IMR-90 (cell line): ENCODE measurements around the gene LMX1A. TPM values are rescaled to one million over a fixed set of nuclear protein-coding genes. Genes with fewer than 3 reads are reported as not detected.

Experiments used
- ATAC-seq: fragments of 200-7000 bp; cut with Tn5 transposase; 2 replicates; pipeline ENCODE4 v1.9.1; 2020; ENCODE audit warnings: low read depth, mild to moderate bottlenecking, moderate library complexity
- BruUV-seq: library from RNA; stranded (reverse); fragments of 400-500 nt; replicated peaks from 2 replicates; lab custom pipeline; 2021; lab: Mats Ljungman, UMichigan
- CTCF ChIA-PET: fragments of 300-600 bp; formaldehyde crosslinking; extraction: SDS; loops from one replicate; lab custom pipeline; 2021; ENCODE audit warnings: antibody characterized with exemption; lab: Yijun Ruan, JAX
- POLR2A ChIA-PET: fragments of 300-600 bp; sonication (Branson Sonifier 250); formaldehyde crosslinking; loops from one replicate; lab custom pipeline; 2022; ENCODE audit warnings: antibody characterized with exemption; ENCODE audit not compliant: unreplicated experiment; lab: Charles Lee
- DNase-seq: peaks from one replicate; pipeline ENCODE4 v3.0.0; 2013
- H2AFZ ChIP-seq: replicated peaks from 2 replicates; pipeline ENCODE3; 2013; ENCODE audit warnings: low read length, mild to moderate bottlenecking; ENCODE audit not compliant: poor library complexity
- H2AK5ac ChIP-seq: 2 replicates; pipeline ENCODE4 v1.6.1; 2013; ENCODE audit warnings: low read depth, low read length, inconsistent platforms
- H2AK9ac ChIP-seq: replicated peaks from 2 replicates; pipeline ENCODE3; 2013; ENCODE audit warnings: mild to moderate bottlenecking, low read depth, low read length, moderate library complexity; ENCODE audit not compliant: poor library complexity
- H2BK120ac ChIP-seq: 2 replicates; pipeline ENCODE4 v1.6.1; 2013; ENCODE audit warnings: low read depth, low read length, inconsistent platforms
- H2BK15ac ChIP-seq: 3 replicates; pipeline ENCODE4 v1.6.1; 2013; ENCODE audit warnings: low read depth, low read length, inconsistent platforms
- H2BK20ac ChIP-seq: 2 replicates; pipeline ENCODE4 v1.6.1; 2013; ENCODE audit warnings: low read depth, mild to moderate bottlenecking, inconsistent platforms, low read length, moderate library complexity
- H2BK5ac ChIP-seq: 2 replicates; pipeline ENCODE4 v1.6.1; 2013; ENCODE audit warnings: mild to moderate bottlenecking, low read depth, low read length, inconsistent platforms; ENCODE audit not compliant: poor library complexity, severe bottlenecking
- H3K14ac ChIP-seq: replicated peaks from 2 replicates; pipeline ENCODE4 v1.6.1; 2013; ENCODE audit warnings: low read depth, low read length, inconsistent platforms
- H3K18ac ChIP-seq: 2 replicates; pipeline ENCODE4 v1.6.1; 2013; ENCODE audit warnings: low read depth, low read length, control low read depth
- H3K23ac ChIP-seq: 2 replicates; pipeline ENCODE4 v1.6.1; 2013; ENCODE audit warnings: low read depth, low read length, inconsistent platforms
- H3K27ac ChIP-seq: 2 replicates; pipeline ENCODE4 v1.5.1; 2013; ENCODE audit warnings: mild to moderate bottlenecking, control low read depth, low read length; ENCODE audit not compliant: insufficient read depth
- H3K27me3 ChIP-seq: 2 replicates; pipeline ENCODE4 v1.6.1; 2013; ENCODE audit warnings: low read length; ENCODE audit not compliant: control insufficient read depth, insufficient read depth
- H3K36me3 ChIP-seq: 2 replicates; pipeline ENCODE4 v1.6.1; 2013; ENCODE audit warnings: low read length, mixed read lengths; ENCODE audit not compliant: control insufficient read depth, insufficient read depth
- H3K4ac ChIP-seq: 2 replicates; pipeline ENCODE4 v1.6.1; 2013; ENCODE audit warnings: low read depth, low read length, inconsistent platforms
- H3K4me1 ChIP-seq: 2 replicates; pipeline ENCODE4 v1.6.1; 2013; ENCODE audit warnings: low read length, mixed read lengths; ENCODE audit not compliant: control insufficient read depth, insufficient read depth
- H3K4me2 ChIP-seq: 2 replicates; pipeline ENCODE4 v1.6.1; 2013; ENCODE audit warnings: low read depth, mild to moderate bottlenecking, control low read depth, low read length, moderate library complexity
- H3K4me3 ChIP-seq: 2 replicates; pipeline ENCODE4 v1.5.1; 2013; ENCODE audit warnings: low read depth, mild to moderate bottlenecking, control low read depth, low read length, moderate library complexity; ENCODE audit not compliant: insufficient read depth
- H3K56ac ChIP-seq: 2 replicates; pipeline ENCODE4 v1.6.1; 2013; ENCODE audit warnings: low read length, inconsistent platforms; ENCODE audit not compliant: insufficient read depth; ENCODE audit errors: extremely low read depth
- H3K79me1 ChIP-seq, 2 experiments: 2 replicates each; pipeline ENCODE4 v1.6.1; 2013; ENCODE audit warnings: low read length in 2 of 2, inconsistent platforms in 1 of 2, low read depth in 1 of 2
- H3K9ac ChIP-seq: 2 replicates; pipeline ENCODE4 v1.6.1; 2013; ENCODE audit warnings: low read depth, low read length, control low read depth
- H3K9me1 ChIP-seq: 2 replicates; pipeline ENCODE4 v1.6.1; 2013; ENCODE audit warnings: low read length, inconsistent platforms; ENCODE audit not compliant: insufficient read depth
- H3K9me3 ChIP-seq: 2 replicates; pipeline ENCODE4 v1.6.1; 2013; ENCODE audit warnings: low read length; ENCODE audit not compliant: control insufficient read depth, insufficient read depth
- H4K20me1 ChIP-seq: 2 replicates; pipeline ENCODE4 v1.6.1; 2013; ENCODE audit warnings: low read length, inconsistent platforms; ENCODE audit not compliant: insufficient read depth
- H4K5ac ChIP-seq: 2 replicates; pipeline ENCODE4 v1.6.1; 2013; ENCODE audit warnings: mild to moderate bottlenecking, low read depth, low read length, control low read depth
- H4K8ac ChIP-seq, 2 experiments: 2 replicates each; pipeline ENCODE4 v1.6.1; 2013; ENCODE audit warnings: low read depth in 2 of 2, low read length in 2 of 2, control low read depth in 1 of 2, inconsistent platforms in 1 of 2
- H4K91ac ChIP-seq: 2 replicates; pipeline ENCODE4 v1.6.1; 2013; ENCODE audit warnings: low read depth, low read length, inconsistent platforms; ENCODE audit not compliant: insufficient read depth
- ELK1 ChIP-seq: fragments of 150-350 bp; IDR thresholded peaks from 2 replicates; pipeline ENCODE4 v1.6.1; 2016; ENCODE audit warnings: low read depth, mild to moderate bottlenecking, low read length, moderate library complexity, borderline replicate concordance
- MAFK ChIP-seq: IDR thresholded peaks from 2 replicates; pipeline ENCODE4 v1.6.1; 2012; ENCODE audit warnings: low read depth, low read length, improper control_type of control experiment
- NFE2L2 ChIP-seq: fragments of 150-350 bp; IDR thresholded peaks from 2 replicates; pipeline ENCODE4 v1.6.1; 2016; ENCODE audit warnings: low read depth, mild to moderate bottlenecking, low read length
- POLR2A ChIP-seq: IDR thresholded peaks from 2 replicates; pipeline ENCODE4 v1.6.1; 2012; ENCODE audit warnings: mild to moderate bottlenecking, low read depth, low read length
- USF2 ChIP-seq: fragments of 150-350 bp; IDR thresholded peaks from 2 replicates; pipeline ENCODE4 v1.6.1; 2017; ENCODE audit warnings: mild to moderate bottlenecking, antibody characterized with exemption, low read length, low read depth
- WGBS, 2 experiments: methylation state at CpG; one replicate each; pipeline versions ENCODE4 v1.1.5 to v1.1.7; 2013; ENCODE audit warnings: missing lambda C conversion rate in 2 of 2; ENCODE audit not compliant: insufficient read length in 1 of 2; ENCODE audit errors: extremely low coverage in 2 of 2; 5-methylcytosine and 5-hydroxymethylcytosine counted together
- dilution Hi-C: fragments of 300-500 bp; cut with HindIII; formaldehyde crosslinking; loops from one replicate; pipeline ENCODE4 v1.14.3; 2018; ENCODE audit warnings: low sequenced_read_pairs; ENCODE audit not compliant: unreplicated experiment
- in situ Hi-C: fragments of 300-500 bp; cut with MboI; formaldehyde crosslinking; loops from 3 replicates; pipeline ENCODE4 v1.14.3; 2019; ENCODE audit warnings: low sequenced_read_pairs, inconsistent platforms, mixed read lengths
- intact Hi-C: fragments of 100-400 bp; cut with micrococcal nuclease; formaldehyde crosslinking; loops from 2 replicates; pipeline ENCODE4 v1.10.0; 2022
- polyA plus RNA-seq, 3 experiments: library from polyadenylated mRNA; depleted of rRNA; stranded (reverse); fragments of >200 nt; gene quantifications; 2 replicates each; pipeline ENCODE4 v1.2.3, GENCODE V29; 2012; ENCODE audit warnings: low replicate concordance in 1 of 3
- total RNA-seq: library from RNA; depleted of rRNA; stranded (reverse); fragments of >200 nt; gene quantifications from 2 replicates; pipeline ENCODE4 v1.2.3, GENCODE V29; 2012

The LMX1A gene
- total and polyA plus RNA-seq, 2 of the 4 experiments (the other 2 are of a cell fraction), result not detected

- intact Hi-C loops, result no loop called here
- no peaks in the 10 kb centered on the region for H3K9me1 ChIP-seq
- H3K56ac ChIP-seq, result no peak overlapping the region
- no peak overlapping the region for H3K4me2 ChIP-seq
- H4K91ac ChIP-seq, result no peak overlapping the region
- H3K9ac ChIP-seq, result no peak overlapping the region
- no peak overlapping the region for H3K14ac ChIP-seq
- H3K4ac ChIP-seq, result no peak overlapping the region
- ATAC-seq (no peak), DNase-seq (no peak)
- no peak overlapping the region for H3K4me3 ChIP-seq
- no peak overlapping the region for H2BK15ac ChIP-seq
- no peak overlapping the region for H2AFZ ChIP-seq
- 33% methylated on average over 1 of the region's 3 CpGs; no CpG with 5 or more reads in 1 of the 2 experiments for WGBS, 2 experiments
- no TSS peak for BruUV-seq
- no peak overlapping the region for H2AK9ac ChIP-seq
- H3K9me3 ChIP-seq, result no peaks in the 10 kb centered on the region
- no peak overlapping the region for H2AK5ac ChIP-seq
- H4K20me1 ChIP-seq, result no peaks in the 10 kb centered on the region
- dilution Hi-C loops, result no loop called here
- no peak overlapping the region for H3K27ac ChIP-seq
- no peak overlapping the region for H4K8ac ChIP-seq
- H3K27me3 ChIP-seq, result no peaks in the 10 kb centered on the region
- no peak overlapping the region for H2BK20ac ChIP-seq
- TF ChIP-seq POLR2A, result no peak
- TF ChIP-seq MAFK, result no peak
- no peak for TF ChIP-seq ELK1
- TF ChIP-seq USF2, result no peak
- no peak for TF ChIP-seq NFE2L2
- no peak overlapping the region for H2BK120ac ChIP-seq
- H3K36me3 ChIP-seq, result no peaks in the 10 kb centered on the region
- POLR2A ChIA-PET, result no interaction called here
- H2BK5ac ChIP-seq, result no peak overlapping the region
- no peaks in the 10 kb centered on the region for H3K4me1 ChIP-seq
- H4K5ac ChIP-seq, result no peak overlapping the region
- H3K18ac ChIP-seq, result no peak overlapping the region
- H3K23ac ChIP-seq, result no peak overlapping the region
- no peaks in the 10 kb centered on the region for H3K79me1 ChIP-seq
- CTCF ChIA-PET, result no interaction called here
- in situ Hi-C loops, result no loop called here
Measured at GRCh38 chr1:165225062-165225461, 131.5 kb downstream of the LMX1A start.
